Retinal pigment epithelial cell (primary cell): Measurements from ENCODE around the gene LIMS2.

Experiments used
- DNase-seq: peaks from one replicate; pipeline ENCODE4 v3.0.0-alpha.2; 2010; ENCODE audit warnings: low read depth
- H3K4me3 ChIP-seq: 2 replicates; pipeline ENCODE4 v1.5.1; 2011; ENCODE audit warnings: mild to moderate bottlenecking, low read length, control low read depth, moderate library complexity
- CTCF ChIP-seq: conservative IDR thresholded peaks from 2 replicates; pipeline ENCODE4 v1.5.1; 2011; ENCODE audit warnings: low read depth, low read length, control low read depth, inconsistent platforms

LIMS2 gene

GRCh38 chr2:127673291-127674069 is 1.9 kb downstream of the LIMS2 start:
- DNase-seq, result no peak
- no peak for TF ChIP-seq CTCF

DNA sequence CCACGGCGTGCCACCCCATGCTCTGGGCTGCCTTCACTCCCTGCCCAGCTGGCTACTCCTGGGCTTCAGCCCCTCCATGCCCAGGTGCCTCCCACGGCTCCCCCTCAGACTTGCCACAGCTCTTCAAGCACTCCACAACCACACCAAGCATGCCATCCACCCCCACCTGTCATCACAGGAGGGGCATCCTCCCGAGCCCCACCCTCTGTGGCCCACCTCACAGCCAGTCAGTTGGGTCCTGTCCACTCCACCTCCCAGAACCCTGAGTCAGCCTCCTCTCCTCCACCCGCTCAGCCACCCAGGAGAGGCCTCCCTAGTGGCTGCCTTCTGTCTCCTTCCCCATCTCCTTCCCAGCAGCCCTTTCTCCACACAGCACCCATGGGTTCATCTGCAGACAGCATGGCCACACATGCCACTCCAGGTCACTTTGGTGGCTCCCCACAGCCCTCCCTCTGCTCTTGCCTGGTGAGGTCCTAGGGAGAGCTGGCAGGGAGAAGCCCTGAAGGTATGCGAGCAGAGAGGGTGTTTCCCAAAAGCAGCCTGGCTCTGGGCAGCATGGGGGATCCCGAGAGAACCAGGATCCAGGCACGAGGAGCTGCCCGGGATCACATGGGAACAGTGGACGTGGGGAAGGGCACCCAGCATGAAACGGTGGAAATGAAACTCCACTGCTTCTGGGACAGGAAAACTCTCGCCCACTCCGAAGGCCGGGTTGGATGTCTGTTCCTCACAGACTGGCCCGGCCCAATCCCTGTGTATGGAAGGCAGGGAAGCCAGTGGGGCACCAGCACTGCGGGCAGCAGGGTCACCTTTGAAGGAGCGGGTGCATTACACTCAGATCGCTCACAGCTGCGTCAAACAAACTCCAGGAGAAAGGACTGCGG is 2.7 kb downstream of the LIMS2 start:
- DNase-seq, result no peak
- H3K4me3 ChIP-seq, result no peak overlapping the region
- no peak for TF ChIP-seq CTCF

More at GRCh38 chr2:127673291-127674069, 1.9 kb downstream of the LIMS2 start:
- H3K4me3 ChIP-seq, result no peak overlapping the region

DNA sequence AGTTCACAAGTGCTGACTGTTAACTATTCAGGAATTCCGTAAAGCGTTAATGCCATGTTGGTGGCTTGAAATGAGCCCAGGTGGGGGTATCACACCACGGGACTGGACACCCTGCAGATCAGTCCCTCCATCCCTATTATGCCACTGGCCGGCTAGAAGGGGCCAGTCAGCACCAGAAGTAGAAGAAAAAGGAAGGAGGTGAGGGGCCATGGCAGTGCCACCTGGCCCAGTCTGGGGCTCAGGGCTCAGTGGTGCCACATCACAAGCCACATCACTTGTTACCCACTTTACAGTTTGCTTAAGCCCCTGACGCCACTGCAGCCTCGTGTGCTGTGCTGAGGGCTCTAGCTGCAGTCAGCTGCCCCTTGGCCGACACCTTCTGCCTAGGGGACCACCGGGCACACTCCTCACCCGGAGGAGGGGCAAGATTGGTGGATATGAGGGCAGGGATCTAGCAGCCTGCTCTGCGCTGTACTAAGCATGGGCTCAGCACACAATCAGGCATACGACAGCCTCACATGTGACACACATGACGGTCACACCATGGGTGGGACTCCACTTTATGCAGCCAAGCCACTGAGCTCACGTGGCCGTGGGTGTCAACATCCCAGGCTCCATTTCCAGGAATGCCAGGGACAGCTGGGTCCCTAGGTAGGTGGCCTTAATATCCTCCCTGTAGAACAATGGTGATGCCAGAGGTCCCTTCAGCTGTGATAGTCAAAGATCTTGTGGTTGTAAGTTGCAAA is 3.6 kb downstream of the LIMS2 start:
- no peak for DNase-seq
- no peak overlapping the region for H3K4me3 ChIP-seq
- no peak for TF ChIP-seq CTCF

DNA sequence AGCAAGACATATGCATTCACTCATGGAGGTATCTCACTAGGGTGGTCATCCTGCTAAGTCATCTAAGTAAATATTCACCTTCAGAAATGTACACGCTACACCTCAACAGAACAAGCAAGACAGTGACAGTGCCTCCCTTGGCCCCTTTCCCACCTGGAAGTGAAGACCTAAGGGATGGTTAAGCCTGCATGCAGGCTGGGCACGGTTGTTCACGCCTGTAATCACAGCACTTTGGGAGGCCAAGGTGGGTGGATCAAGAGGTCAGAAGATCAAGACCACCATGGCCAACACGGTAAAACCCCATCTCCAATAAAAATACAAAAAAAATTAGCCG is 4.4 kb downstream of the LIMS2 start:
- no peak for TF ChIP-seq CTCF
- no peak overlapping the region for H3K4me3 ChIP-seq
- no peak for DNase-seq

GRCh38 chr2:127670055-127670956 is 5.0 kb downstream of the LIMS2 start:
- TF ChIP-seq CTCF, result no peak
- DNase-seq, result no peak

GRCh38 chr2:127669056-127669455 is 6.3 kb downstream of the LIMS2 start:
- H3K4me3 ChIP-seq, result no peak overlapping the region
- no peak for TF ChIP-seq CTCF
- no peak for DNase-seq

More at GRCh38 chr2:127670055-127670956, 5.0 kb downstream of the LIMS2 start:
- no peak overlapping the region for H3K4me3 ChIP-seq
